GM21367 (cell line): ENCODE results near the gene LRRN3.

Experiments used
- ATAC-seq: cut with Tn5 transposase; IDR thresholded peaks from one replicate; pipeline ENCODE4 v1.9.1; 2021; ENCODE audit not compliant: unreplicated experiment

Gene LRRN3

DNA sequence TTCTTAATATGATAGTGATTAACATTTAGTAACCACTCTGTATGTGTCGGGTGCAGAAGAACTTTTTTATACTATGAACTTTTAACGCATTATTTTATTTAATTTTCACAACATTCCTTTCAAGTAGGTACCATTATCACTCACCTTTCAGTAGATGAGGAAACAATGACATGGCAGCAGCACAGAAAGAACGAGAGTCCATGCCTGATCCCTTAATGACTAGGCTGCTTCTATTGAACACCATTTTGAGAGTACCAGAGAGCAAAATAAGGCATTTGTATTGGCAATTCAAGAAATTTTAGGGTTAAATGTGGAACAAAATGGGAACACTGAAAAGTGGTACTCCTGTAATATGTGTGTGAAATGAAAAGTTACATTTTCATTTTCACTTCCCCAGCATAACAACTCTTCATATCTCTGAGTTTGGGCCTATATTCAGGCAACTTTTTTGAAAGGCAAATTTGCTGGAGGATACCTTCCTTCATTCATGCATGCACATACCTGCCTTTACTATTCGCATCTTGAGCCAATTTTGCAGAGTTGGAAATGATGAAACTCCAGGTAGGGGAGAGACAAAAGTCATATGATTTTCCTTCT, 12.8 kb downstream of the LRRN3 start:
- peak; percentile 74 for ATAC-seq

- ATAC-seq = no peak
These were observed 13.8 kb downstream of the LRRN3 start for GRCh38 chr7:111104710-111105109.

DNA sequence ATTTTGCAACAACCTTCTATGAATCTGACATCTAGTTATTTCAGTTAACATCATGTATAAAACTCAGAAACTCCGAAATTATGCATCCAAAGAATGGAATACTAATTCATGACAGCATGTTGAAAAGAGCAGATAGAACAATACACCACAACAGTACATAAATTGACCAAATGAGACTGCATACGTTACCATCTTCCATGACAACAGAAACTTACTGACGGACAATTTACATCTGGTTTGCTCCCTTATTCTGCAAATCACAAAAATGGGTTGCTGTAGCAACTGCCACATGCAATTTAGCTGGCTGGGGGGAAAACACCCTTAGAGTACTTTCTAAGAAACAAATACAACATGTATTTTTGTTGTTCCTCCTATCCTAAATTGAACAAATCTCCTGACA, 14.3 kb downstream of the LRRN3 start:
- no peak for ATAC-seq

DNA sequence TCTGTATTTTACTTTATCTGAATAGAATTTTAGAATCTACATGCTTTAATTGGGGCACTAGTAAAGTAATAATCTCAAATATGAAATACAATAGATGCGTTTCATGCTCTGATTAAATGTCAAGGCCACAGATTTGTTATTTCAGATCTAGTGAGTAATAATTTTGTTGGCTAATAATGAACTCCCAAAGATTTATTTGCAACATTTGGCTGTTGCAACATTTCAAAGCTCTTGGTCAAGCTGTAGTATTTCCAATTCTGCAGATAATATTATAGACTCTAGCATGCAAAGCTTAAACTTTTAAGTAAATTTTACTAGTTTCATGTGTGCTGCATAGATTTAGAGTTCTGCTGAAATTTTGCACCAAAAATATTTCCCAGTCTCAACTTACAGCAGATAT, 16.7 kb downstream of the LRRN3 start:
- ATAC-seq = no peak

- no peak for ATAC-seq
These were observed 17.1 kb downstream of the LRRN3 start for GRCh38 chr7:111108000-111108399.

- no peak for ATAC-seq
These were observed 17.6 kb downstream of the LRRN3 start for GRCh38 chr7:111108496-111108895.

DNA sequence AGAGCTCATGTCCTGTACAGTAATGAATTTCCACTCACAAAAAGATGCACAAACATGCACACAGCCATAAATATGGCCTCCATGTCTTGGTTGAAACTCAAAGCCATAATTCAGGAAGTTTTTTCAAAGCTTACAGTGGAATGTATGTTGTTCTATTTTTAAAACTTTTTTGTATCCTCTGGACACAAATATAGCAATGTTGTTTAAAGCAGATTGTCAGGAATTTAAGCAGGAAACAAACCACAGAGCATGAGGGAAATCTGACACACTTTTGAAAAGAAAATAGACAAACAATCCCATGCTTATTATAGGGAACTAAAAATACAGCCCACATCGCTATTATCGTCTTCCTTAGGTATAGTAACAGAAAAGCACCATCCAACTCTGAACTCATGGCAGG, 21.5 kb downstream of the LRRN3 start:
- ATAC-seq = no peak

GRCh38 chr7:111113263-111114017, 22.5 kb downstream of the LRRN3 start:
- no peak for ATAC-seq

GRCh38 chr7:111115966-111116365, 25.0 kb downstream of the LRRN3 start:
- no peak for ATAC-seq

- no peak for ATAC-seq
These were observed 36.1 kb downstream of the LRRN3 start for GRCh38 chr7:111126987-111127386.

- no peak for ATAC-seq
These were observed 38.5 kb downstream of the LRRN3 start for GRCh38 chr7:111129435-111129834.

- no peak for ATAC-seq
These were observed 41.9 kb downstream of the LRRN3 start for GRCh38 chr7:111132833-111133232.

DNA sequence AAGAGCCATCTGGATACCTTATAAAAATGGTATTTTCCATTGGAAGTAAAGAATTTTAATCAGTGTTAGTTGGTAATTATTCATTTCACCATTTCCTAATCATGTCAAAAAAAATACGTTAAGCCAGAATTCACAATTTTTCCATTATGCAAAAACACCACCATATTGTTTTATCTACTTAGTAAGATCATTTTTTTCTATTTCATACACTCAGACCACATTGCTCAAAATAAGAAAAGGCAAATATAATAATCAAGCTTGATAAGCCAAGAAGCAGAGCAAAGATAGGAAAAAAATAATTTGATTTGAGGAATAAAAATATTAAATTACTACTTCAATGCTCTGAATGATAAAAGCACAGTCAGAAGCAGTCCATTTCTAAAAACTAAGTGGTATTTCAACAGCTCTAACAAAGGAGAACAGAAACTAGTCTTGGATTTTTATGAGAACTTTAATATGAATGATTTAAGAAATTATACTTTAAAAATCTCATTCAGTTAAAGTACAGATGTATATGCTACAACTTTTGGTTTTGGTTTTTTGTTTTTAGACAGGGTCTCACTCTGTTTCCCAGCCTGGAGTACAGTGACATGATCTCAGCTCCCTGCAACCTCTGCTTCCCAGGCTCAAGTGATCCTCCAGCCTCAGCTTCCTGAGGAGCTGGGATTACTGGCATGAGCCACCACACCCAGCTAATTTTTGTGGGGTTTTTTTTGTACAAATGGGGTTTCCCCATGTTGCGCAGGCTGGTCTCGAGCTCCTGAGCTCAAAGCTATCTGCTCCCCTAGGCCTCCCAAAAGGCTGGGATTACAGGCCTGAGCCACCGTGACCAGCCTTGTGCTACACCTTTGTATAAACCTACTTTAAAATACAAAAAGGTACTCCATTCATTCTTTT, 46.6 kb downstream of the LRRN3 start:
- peak; percentile 60 for ATAC-seq

DNA sequence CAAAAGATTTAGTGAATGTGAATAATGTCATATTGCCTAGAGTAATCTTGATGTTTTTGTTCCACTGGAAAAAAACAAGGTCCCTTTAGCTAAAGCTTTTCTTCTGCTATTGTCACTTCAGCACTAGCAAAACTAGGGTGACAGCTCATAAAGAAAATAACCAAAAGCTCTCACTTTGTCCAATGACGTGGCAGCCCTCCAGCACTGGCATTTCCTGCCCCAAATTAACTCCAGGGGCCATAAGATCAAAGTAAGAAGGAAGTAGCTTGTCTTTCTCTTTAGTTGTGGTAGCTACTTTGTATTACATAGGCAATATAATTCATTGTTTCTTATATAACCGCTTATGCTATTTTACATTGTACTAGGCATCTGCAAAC, 47.3 kb downstream of the LRRN3 start:
- ATAC-seq = peak; percentile 98

GRCh38 chr7:111138586-111138985, 47.7 kb downstream of the LRRN3 start:
- ATAC-seq = no peak

DNA sequence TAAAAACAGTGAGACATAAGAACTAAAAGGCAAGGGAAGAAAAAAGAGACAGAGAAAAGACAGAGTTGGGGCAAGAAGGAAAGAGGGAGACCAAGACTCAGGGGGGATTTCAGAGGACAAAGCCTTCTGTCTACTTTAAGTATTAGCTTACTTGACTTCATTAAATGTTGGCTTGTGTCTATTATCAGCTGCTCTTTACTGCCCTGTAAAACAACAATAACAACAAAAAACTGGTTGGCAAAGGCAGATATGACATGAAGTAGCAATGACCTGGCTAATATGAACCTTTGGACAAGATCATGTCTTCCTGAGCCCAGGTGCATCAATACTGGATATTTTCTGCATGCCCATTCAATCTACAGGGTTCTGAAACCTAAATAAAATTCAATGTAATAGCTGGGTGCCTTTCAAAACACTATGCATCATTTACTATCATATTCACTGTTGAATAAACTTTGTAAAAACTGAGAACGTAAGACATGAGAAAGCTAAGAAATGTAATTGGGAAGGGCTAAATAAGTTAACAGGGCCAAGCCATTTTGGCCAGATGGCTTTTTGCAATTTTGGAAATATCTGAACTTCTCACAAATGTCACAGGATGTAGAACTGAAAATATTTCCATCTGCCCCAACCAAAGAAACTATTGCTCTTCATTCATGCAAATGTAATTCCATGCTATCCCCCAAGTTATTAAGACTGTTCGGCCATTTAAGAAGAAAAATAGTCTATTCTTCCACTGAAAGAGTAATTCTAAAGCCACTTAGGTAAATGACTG, 49.4 kb downstream of the LRRN3 start:
- no peak for ATAC-seq

DNA sequence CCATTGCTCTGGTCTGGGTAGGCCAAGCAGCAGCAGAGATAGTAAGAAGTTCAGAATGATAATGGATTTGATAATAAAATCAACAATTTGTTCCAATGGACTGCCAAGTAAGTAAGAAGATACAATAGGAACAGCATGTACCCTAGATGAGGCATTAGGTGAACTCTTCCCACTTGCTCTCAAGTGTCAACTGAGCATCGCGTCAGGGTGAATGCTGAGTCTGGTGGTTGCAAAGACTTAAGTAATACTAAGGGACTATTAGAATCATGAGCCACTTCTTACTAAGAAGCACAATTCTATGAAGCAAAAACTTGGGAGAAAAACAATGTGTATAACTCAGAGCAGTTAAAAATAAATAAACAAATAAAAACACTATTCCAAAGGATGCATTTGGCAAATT, 54.5 kb downstream of the LRRN3 start:
- no peak for ATAC-seq

- ATAC-seq = no peak
These were observed 55.2 kb downstream of the LRRN3 start for GRCh38 chr7:111146136-111146535.

DNA sequence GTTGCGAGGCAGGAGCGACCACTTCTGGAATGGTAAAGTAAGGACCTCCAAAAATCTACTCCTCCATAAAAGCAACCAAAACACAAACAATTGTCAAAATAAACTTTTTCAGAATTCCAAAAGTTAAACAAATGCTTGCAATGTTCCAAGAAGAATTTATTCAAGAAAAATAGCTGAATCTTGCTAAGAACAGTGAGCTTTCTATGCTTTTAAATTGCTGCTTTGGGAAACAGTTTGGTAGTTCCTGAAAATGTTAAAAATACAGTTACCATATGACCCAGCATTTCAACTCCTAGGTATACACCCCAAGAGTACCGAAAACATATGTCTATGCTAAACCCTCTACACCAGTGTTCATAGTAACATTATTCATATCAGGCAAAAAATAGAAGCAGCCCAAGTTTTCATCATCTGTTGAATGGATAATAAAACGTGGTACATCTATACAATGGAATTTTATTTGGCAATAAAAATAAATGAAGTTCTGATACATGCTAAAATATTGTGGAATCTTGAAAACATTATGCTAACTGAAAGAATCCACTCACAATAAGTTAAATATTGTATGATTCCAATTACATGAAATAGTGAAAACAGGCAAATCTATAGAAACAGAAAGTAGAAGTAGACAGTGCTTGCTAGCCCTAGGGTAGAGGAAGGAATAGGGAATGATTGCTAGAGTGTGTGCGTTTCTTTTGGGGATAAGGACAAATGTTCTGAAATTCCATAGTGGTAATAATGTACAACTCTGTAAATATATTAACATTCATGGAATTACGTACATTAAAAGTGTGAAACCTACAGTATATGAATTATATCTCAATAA, 57.0 kb downstream of the LRRN3 start:
- no peak for ATAC-seq

DNA sequence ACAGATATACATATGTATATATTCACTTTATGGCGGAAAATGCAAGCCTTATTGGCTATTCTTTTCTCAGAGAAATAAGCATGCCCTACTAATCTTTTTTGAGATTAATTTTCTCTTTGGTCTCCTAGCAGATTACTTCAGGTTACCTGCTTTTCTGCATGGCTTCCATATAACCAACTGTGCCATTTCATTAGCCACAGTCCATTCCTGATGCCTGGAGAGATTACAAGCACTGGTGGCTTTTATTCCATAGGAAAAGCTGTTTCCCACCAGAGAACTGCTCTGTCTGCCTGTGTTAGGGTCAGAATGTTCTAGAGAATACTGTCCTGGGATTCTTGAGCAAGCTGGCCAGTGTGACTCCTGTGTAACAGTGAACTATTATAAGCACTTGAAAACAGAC, 59.8 kb downstream of the LRRN3 start:
- no peak for ATAC-seq
